ENCODE measurements around the gene CACNA1C.
A peak's percentile ranks its signal among the peaks of the same experiment; 100 is the strongest.

The CACNA1C gene

DNA sequence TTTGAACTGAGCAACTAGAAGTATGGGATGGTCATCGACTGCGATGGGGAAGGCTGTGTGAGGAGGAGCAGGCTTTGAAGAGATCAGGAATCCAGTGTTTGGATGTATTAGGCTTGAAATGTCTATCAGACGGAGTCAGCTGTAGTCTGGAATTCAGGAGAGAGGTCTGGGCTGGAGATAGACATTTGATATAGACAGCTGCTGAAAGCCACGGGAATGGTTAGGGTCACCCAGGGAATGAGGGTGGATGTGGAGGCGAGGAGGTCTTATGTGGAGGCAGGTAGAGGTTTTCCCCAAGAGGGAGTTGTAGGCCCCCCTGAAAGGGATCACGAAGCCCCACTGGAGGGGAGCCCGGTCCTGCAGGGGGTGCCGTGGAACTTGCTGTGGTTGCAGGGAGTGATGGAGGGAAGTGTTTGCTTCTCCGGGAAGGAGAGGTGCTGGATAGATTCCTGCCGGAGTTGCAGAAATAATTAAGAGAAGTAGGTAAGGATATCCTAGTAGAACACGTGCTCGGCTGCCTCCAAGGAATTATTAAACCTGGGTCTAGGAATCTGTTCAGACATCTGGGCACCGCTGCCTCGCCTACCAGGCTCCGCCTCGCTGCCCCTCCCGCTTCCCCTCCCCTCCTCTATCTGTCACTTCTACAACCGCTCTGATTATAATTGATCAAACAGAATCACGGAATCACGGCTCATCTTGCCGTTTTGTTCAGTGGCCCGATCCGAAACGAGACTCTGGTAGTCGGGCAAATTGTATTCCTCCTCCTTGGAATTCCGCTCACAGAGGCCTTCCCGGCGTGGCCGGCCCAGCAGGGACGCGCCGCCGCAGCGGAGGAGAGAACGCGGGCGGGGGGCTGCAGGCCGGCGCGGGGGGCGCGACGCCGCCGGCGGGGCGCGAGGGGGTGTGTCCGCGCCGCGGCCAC is 826 bp upstream of the CACNA1C start:
- no peak for TF ChIP-seq GATA3 (IDR thresholded peaks at IDR 0.05; ENCODE audit: low read depth, low read length)
- no peak for TF ChIP-seq GATA2 (IDR thresholded peaks at IDR 0.05; ENCODE audit: low read depth, low read length)

DNA sequence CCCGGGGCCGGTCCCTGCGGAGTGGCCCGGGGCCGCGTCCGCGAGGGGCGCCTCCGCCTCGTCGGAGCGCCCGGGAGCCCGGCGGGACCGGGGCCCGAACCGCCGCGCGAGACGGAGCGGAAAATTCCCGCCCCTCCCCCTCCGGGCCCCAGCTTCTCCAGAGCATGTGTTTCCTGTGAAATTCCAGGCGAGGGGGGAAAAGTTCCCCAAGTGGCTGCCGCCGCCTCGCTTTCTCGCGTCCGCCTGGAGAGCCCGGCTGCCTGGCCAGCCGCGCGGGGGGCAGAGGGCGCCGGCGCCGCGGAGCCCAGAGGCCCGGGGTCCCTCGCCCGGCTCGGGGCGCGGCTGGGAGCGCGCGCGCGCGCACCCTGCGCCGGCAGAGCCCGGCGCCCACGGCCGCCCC is 904 bp downstream of the CACNA1C start:
- TF ChIP-seq GATA3 (IDR thresholded peaks at IDR 0.05; ENCODE audit: low read depth, low read length) (no peak), GATA2 (IDR thresholded peaks at IDR 0.05; ENCODE audit: low read depth, low read length) (no peak)

DNA sequence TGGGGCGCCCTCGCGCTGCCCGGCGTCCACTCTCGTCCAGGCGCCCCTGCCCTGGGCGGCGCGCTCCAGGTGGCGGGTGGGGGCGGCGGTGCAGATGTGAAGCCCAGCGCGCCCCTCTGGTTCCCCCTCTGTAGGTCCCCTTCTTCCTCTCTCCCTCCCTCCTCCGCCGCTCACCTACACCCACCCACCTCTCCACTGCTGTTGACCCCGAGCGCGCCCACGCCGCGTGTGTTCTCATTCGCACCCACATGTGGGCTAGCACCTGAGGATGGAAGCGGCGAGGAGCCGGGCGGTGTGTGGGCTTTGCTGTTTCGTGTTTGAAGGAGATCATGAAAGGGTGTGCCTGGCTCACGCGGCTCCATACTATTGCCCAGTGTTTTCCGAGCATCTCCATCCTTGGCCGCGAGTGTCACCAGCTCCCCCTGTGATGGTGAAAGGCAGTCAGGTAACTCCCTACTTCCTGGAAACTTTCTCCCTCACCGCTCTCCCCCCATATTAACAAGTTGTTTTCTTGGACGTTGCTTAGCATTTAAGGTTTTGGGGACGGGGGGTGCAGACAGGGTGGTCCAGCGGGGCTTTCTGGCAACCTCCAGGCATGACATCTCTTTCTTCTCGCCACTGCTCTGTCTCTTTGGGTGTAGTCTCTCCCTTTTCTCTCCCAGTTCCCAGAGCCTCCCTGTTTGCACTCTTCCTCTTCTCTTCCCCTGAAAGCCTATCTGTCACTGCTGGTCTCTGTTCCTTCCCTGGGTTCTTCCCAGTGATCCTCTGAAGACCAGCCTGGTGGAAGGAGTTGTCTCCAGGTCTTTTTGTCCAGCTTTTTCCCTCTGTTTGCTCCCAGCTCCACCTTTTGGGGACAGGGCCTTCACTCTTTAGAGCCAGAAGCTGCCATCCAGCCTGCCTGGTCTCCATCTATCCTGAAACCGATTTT is 1.6 kb downstream of the CACNA1C start:
- TF ChIP-seq GATA2 (IDR thresholded peaks at IDR 0.05; ENCODE audit: low read depth, low read length) (no peak), GATA3 (IDR thresholded peaks at IDR 0.05; ENCODE audit: low read depth, low read length) (no peak)

DNA sequence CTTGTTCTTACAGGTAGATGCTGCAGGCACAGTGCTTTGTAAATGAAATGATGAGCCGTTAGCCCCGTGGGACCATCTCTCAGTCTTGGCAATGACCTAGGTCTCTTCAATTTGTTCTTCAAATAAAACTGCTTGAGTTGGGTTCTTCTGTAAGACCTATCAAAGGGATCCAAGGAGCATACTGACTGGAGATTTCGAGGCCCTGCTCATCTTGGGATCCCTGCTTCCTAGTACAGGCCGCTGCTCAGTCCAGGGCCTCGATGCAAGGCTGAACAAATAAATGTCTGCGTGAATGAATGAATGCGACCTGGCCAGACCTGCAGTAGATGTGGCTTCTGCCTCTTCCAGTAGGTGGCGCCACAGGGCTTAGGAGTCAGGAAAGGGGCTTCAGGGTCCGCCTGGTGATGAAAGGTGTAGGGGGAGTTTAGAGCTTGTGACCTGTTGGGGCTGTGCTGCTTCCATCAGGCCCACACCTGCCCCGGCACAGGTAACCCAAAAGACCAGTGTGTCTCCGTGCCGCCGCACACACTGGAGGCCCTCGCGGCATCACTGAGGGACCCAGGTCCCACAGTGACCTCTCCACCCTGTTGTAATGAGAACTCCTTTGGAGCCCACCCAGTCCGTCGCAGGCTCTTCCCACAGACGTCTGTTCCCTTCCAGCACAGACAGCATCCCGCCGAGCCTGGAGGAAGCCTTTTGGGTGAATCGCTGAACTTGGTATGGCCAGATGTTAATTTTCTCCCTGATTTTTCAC is 4.4 kb downstream of the CACNA1C start:
- TF ChIP-seq GATA2 (IDR thresholded peaks at IDR 0.05; ENCODE audit: low read depth, low read length) (no peak), GATA3 (IDR thresholded peaks at IDR 0.05; ENCODE audit: low read depth, low read length) (no peak)

DNA sequence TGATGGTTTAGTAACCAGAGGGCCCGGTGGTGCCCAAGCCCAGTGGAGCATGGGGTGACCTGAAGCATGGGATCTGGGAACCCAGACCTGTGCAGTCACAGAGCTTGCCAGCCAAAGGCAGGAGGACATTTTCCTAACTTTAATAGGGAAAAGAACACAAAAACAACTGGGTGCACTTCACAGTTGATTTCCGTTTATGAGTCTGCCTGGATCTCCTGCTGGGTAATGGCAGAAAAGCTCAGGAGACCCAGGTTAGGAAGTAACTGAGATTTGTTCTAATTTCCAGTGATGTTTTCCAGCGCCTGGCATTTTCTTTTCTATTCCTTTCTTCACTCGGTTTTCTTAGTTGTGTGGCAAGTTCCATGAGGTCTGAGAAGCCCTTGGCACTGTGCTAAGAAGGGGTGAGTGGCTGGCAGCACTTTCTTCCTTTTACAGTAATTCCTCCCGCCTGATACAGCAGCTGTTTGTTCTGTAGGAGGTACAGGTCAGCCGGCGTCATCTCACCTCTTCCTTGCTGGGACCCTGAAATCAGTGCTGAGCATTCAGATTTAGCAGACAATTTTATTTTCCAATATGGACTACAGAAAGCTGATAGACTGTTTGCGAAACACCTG is 5.1 kb downstream of the CACNA1C start:
- TF ChIP-seq GATA3 (IDR thresholded peaks at IDR 0.05; ENCODE audit: low read depth, low read length) (no peak), GATA2 (IDR thresholded peaks at IDR 0.05; ENCODE audit: low read depth, low read length) (no peak)

DNA sequence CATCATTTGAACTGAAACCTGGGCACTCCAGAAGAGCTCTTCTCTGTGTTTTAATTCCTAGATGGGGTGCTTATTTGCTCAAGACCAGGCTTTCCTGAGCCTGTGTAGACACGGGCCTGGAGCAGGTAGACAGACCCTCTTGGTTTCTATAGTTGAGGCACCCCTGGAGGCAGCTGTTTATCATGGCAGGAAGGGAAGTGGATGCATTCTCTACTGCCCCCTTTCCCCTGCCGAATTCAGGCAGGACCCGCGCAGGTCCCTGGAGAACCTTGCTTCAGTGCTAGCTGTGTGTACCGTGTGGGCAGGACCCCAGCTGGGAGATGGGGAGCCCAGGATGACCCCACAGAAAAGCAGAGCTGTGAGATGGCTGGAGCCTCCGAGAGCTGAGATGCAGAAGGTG is 6.0 kb downstream of the CACNA1C start:
- TF ChIP-seq GATA3 (IDR thresholded peaks at IDR 0.05; ENCODE audit: low read depth, low read length) (no peak), GATA2 (IDR thresholded peaks at IDR 0.05; ENCODE audit: low read depth, low read length) (no peak)

DNA sequence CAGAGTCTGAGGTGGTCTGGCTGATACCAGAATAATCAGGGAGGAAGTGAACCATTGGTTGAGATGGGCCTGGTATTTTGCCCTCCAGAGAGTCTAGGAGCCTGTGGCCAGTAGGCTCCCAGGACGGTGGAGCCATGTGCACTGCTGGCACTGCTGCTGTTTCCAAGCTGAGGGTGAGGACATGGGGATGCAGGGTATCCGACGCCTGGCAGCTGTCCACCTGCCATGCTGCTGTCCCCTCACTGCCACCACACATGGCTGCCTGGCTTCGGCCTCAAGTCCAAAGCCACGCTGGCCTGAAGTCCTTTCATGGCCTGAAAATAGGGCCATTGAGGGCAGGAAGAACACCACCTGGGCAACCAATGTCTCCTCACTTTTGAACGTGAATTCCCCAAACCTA is 8.6 kb downstream of the CACNA1C start:
- TF ChIP-seq GATA3 (IDR thresholded peaks at IDR 0.05; ENCODE audit: low read depth, low read length) = no peak
- no peak for TF ChIP-seq GATA2 (IDR thresholded peaks at IDR 0.05; ENCODE audit: low read depth, low read length)

DNA sequence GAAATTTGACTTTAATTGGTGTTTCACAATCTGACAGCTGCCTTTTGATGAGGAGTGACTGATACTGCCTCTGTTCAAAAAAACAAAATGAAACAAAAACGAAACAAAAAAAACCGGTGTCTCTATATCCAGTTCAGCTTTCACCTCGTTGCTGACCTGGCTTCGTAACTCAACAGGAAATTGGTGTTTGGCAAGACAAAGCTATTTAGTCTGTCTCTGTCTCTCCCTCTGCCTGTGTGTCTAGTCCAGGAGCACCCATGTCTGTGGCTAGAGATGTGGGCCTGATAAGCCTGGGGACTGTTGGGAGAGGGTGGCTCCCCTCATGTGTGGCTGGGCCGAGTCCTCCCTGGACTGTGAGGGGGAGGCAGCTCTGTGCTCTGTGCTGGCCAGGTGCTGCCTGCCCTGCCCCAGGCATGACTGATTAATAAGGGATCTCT is 11.3 kb downstream of the CACNA1C start:
- peak; percentile 92 for TF ChIP-seq GATA2 (IDR thresholded peaks at IDR 0.05; ENCODE audit: low read depth, low read length)
- TF ChIP-seq GATA3 (IDR thresholded peaks at IDR 0.05; ENCODE audit: low read depth, low read length) = no peak; the same call in 1 of the 2 replicates

DNA sequence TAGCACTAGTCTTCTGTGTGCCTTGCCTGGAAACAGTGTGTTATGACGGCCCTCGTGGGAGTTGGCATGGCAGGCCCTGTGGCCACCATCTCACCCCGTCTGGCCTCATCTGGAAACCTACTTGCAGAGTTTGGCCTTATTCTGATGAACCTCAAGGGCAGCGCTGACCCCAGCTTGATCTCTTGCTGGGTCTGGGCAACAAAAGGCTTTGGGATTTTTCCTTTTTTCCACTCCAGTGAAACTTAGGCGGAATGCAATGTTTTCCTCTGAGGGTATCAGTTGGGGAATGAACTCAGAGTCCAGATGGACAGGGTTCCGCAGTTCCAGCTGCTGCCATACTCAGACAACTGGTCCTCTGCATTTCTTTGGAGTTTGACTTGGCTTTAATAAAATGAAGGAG is 15.9 kb downstream of the CACNA1C start:
- TF ChIP-seq GATA2 (IDR thresholded peaks at IDR 0.05; ENCODE audit: low read depth, low read length) (no peak), GATA3 (IDR thresholded peaks at IDR 0.05; ENCODE audit: low read depth, low read length) (no peak)

DNA sequence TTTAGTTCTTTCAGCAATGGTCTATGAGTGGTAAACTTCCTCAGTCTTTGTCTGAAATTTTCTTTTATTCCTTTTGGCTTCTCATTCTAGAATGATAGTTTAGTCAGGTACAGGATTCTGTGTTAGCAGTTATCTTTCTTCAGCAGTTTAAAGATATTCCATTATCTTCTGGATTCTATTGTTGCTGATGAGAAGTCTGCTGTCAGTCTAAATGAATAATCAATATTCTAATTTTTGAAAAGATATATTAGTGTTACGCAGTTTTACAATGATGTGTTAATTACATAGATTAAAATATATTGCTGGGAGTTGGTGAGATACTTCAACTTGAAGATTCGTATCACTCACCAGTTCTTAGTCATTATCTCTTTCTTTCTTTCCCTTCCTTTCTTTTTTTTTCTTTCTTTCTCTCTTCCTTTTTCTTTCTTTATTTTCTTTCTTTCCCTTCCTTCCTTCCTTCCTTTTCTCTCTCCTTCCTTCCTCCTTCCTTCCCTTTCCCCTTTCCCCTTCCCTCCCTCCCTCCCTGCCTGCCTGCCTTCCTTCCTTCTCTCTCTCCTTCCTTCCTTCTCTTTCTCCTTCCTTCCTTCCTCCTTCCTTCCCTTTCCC is 17.8 kb downstream of the CACNA1C start:
- TF ChIP-seq GATA3 (IDR thresholded peaks at IDR 0.05; ENCODE audit: low read depth, low read length) (no peak), GATA2 (IDR thresholded peaks at IDR 0.05; ENCODE audit: low read depth, low read length) (no peak)

DNA sequence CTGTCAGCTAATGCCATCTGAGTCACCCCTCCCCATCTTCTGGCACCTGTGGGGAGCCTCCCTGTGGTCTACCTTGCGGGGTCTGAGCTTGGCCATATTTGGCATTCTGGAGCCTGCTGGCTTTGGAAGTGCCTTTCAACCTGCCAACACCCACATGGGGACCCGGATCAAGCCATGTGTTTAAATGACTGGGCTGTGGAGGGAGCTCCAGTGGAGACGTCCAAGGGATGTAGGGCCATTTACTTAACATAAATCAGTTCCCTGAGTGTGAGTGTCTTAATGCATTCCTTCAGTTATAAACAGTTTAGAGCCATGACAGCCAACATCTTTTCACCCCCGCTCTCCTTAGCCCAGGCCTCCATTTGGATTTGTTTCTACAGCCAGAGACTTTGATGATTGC is 22.0 kb downstream of the CACNA1C start:
- no peak for TF ChIP-seq GATA2 (IDR thresholded peaks at IDR 0.05; ENCODE audit: low read depth, low read length)
- TF ChIP-seq GATA3 (IDR thresholded peaks at IDR 0.05; ENCODE audit: low read depth, low read length) = no peak

DNA sequence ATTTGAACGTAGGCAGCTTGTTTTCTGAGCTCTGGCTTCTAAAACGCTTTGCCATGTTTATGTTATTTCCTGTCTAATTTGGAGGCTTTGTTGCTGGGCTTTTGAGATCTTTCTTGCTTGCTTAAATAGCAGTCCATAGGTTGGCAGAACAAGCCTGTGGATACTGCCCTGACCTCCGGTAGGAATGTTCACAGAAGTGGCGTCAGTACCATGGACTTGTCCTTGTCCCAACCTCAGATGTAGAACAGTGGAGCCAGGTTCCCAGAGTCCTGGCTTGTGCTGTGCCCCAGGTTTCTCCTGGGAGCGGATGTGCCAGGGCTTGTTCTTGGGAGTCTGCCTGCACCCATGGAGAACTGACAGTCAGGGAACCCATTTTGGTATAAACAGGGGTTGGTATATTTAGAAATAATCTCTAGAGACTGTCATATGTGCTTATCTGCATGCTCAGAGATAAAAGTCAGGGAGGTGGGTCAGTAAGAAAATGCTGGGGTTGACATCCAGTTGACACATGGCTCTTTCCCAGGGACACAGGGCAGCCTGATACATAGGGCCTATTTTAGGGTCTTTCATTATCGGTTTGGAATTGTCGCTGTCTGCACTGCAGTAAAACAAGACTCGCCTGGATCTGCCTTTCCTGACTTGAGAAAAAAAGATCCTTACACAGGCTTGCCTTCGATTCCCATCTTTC is 22.9 kb downstream of the CACNA1C start:
- TF ChIP-seq GATA2 (IDR thresholded peaks at IDR 0.05; ENCODE audit: low read depth, low read length) = no peak
- TF ChIP-seq GATA3 (IDR thresholded peaks at IDR 0.05; ENCODE audit: low read depth, low read length) = no peak
